ENCODE results near the gene OSBPL10. TPM values are rescaled to one million over a fixed set of nuclear protein-coding genes. Genes with fewer than 3 reads are reported as not detected.

Gene OSBPL10
- total RNA-seq, 1 donor from 2014 or later, result 24.4 TPM

GRCh38 chr3:31836131-31837075, 144.7 kb downstream of the OSBPL10 start:
- Mint-ChIP-seq H3K27ac (no peak overlapping the region), H3K27me3 (peaks cover 7% of the 10 kb centered on the region), H3K4me1 (ENCODE audit: unreplicated experiment) (peaks cover 18% of the 10 kb centered on the region), H3K36me3 (peaks cover 4% of the 10 kb centered on the region), H3K9me3 (no peaks in the 10 kb centered on the region), H3K4me3 (no peak overlapping the region)
- no peak for TF ChIP-seq CTCF (conservative IDR thresholded peaks at IDR 0.05)
- no peak for DNase-seq (ENCODE audit: extremely low spot score, unreplicated experiment)

GRCh38 chr3:31833391-31834190, 147.5 kb downstream of the OSBPL10 start:
- H3K9me3 Mint-ChIP-seq, result no peaks in the 10 kb centered on the region
- H3K27me3 Mint-ChIP-seq, result peaks cover 15% of the 10 kb centered on the region
- TF ChIP-seq CTCF (conservative IDR thresholded peaks at IDR 0.05), result no peak
- H3K36me3 Mint-ChIP-seq, result peaks cover 4% of the 10 kb centered on the region
- no peak for DNase-seq (ENCODE audit: extremely low spot score, unreplicated experiment)
- peaks cover 22% of the 10 kb centered on the region for H3K4me1 Mint-ChIP-seq (ENCODE audit: unreplicated experiment)
- no peak overlapping the region for H3K27ac Mint-ChIP-seq
- H3K4me3 Mint-ChIP-seq, result no peak overlapping the region

GRCh38 chr3:31832551-31832950, 148.5 kb downstream of the OSBPL10 start:
- DNase-seq (ENCODE audit: extremely low spot score, unreplicated experiment), result no peak
- Mint-ChIP-seq H3K4me1 (ENCODE audit: unreplicated experiment) (peaks cover 22% of the 10 kb centered on the region), H3K4me3 (no peak overlapping the region), H3K36me3 (peaks cover 4% of the 10 kb centered on the region), H3K27me3 (peaks cover 15% of the 10 kb centered on the region), H3K9me3 (no peaks in the 10 kb centered on the region), H3K27ac (no peak overlapping the region)
- no peak for TF ChIP-seq CTCF (conservative IDR thresholded peaks at IDR 0.05)

GRCh38 chr3:31831591-31831990, 149.5 kb downstream of the OSBPL10 start:
- Mint-ChIP-seq H3K27ac (no peak overlapping the region), H3K36me3 (peaks cover 4% of the 10 kb centered on the region), H3K27me3 (peaks cover 13% of the 10 kb centered on the region), H3K9me3 (no peaks in the 10 kb centered on the region), H3K4me3 (no peak overlapping the region), H3K4me1 (ENCODE audit: unreplicated experiment) (peaks cover 18% of the 10 kb centered on the region)
- TF ChIP-seq CTCF (conservative IDR thresholded peaks at IDR 0.05), result no peak
- DNase-seq (ENCODE audit: extremely low spot score, unreplicated experiment), result no peak

- no peaks in the 10 kb centered on the region for H3K9me3 Mint-ChIP-seq
- no peak overlapping the region for H3K27ac Mint-ChIP-seq
- DNase-seq (ENCODE audit: extremely low spot score, unreplicated experiment), result no peak
- H3K4me1 Mint-ChIP-seq (ENCODE audit: unreplicated experiment), result peaks cover 15% of the 10 kb centered on the region
- no peak overlapping the region for H3K4me3 Mint-ChIP-seq
- peaks cover 13% of the 10 kb centered on the region for H3K27me3 Mint-ChIP-seq
- TF ChIP-seq CTCF (conservative IDR thresholded peaks at IDR 0.05), result no peak
- peaks cover 5% of the 10 kb centered on the region for H3K36me3 Mint-ChIP-seq
Measured at GRCh38 chr3:31829826-31830426, 151.1 kb downstream of the OSBPL10 start.

Measured in type B pancreatic cell (in vitro differentiated cells).